GM19025 (cell line): ENCODE data around the gene GNA14.
"Not testable (repeated sequence)": the region's sequence is repeated elsewhere in the genome, so short reads cannot be mapped to it uniquely, and the experiment has no call there.

Source experiments
- ATAC-seq: cut with Tn5 transposase; IDR thresholded peaks from one replicate; pipeline ENCODE4 v1.9.1; 2021; ENCODE audit warnings: mild to moderate bottlenecking, low read depth, moderate library complexity; ENCODE audit not compliant: unreplicated experiment

GNA14 gene

GRCh38 chr9:77592476-77592875, 55.6 kb downstream of the GNA14 start:
- no peak for ATAC-seq

DNA sequence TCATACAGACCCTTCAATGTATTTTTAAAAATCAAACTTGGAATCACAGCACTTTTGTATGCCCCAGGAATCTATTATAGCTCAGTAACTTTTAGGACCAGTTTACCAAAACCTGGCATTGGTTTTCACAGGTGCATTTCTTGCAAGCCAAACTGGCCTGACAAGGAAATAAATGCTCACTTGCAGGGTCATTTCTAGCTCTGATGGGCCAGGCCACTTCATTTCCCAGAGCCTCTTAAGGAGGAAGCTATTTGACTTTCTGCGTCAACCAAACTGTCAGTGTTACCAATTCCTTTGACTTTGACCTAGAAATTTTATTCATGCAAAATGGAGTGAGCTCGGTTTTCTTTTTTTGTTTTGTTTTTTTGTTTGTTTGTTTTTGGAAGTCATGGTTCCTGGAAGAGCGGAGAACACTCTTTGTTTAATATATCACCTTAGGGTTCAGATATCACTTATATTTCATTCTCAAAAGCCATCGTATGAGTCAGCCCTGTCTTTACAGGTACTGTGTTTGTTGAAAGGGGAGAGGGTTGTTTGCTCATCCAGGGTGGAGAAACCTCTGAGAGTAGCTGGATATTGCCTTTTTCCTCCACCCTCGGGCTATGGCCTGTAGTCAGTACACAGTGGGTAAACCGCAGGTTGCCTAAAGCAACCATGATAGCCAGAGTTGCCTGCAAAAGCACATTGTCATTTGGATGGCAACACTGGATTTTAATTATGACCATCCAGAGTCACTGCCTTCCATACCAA, 58.9 kb downstream of the GNA14 start:
- ATAC-seq, result no peak

DNA sequence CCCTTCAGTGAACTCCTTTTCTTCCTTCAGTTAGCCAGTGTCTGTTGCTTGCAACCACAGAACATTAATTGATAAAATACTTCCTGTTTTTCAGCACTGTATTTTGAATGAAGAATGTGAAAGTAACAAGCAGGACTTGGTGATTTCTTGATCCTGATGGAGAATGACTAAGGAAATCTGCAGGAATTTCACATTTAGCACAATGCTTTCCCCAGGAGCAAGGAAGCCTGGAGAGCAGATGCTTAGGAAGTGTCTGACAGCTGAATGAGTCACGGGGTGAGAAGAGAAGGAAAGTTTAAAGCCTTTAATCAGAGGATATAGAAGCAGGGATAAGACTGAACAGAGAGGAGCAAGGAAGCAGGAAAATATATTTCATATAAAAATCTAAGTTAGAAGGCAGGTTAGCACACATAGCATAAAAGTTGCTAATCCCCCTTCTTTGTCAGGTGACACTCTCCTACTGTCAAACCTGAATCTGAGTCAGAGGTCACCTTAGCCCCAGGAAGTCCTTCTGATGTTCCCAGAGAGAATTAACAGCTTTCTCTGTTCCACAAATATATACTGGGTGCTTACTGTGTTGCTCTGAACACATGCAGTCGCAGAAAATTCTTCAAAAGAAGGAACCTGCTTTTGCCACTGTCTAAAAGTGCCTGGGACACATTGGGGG, 59.7 kb downstream of the GNA14 start:
- ATAC-seq, result no peak

DNA sequence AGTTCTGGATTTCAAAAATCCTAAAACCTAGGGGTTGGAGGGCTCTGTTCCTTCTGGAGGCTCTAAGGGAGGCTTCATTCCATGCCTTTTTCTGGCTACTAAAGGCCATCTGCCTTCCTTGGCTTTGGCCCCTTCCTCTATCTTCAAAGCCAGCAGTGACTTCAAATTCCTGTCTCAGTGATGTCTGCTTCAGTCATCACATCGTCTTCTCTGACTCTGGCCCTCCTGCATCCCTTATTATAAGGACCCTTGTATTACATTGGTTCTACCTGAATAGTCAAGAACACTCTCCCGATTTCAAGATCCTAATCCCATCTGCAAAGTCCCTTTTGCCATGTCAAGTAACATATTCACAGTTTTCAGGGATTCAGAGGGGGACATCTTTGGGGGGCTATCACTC, 60.3 kb downstream of the GNA14 start:
- ATAC-seq, result no peak

DNA sequence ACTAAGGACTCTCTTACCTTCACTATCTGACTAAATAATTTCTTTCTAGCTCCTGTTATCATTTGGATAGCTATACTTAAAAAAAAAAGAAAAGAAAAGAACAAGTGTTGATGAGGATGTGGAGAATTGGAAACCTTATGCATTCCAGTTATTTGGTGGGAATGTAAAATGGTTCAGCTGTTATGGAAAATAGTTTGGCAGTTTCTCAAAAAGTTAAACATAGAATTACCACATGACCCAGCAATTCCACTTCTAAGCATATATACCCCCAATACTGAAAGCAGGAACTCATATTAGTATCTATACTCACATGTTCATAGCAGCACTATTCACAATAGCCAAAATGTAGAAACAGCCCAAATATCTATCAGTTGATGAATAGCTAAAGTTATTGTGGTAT, 61.1 kb downstream of the GNA14 start:
- no peak for ATAC-seq

DNA sequence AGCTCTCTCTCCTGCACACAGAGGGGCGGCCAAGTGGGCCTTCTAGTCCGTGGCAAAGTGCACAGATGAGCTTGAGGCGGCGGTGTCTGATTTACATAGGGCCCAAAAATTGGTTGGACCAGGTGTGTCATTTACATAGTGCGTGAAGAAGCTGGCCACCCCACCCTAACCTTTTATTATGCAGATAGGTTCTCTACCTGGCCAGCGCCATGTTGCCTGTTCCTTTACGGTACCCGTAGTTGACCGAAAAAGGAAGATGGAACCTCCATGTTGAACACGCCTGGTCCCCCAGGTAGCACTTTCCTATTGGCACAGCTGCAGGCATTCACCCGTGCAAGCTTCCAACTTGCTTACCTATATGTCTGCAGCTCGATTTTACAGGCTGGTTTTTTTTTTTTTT, 61.5 kb downstream of the GNA14 start:
- no peak for ATAC-seq

DNA sequence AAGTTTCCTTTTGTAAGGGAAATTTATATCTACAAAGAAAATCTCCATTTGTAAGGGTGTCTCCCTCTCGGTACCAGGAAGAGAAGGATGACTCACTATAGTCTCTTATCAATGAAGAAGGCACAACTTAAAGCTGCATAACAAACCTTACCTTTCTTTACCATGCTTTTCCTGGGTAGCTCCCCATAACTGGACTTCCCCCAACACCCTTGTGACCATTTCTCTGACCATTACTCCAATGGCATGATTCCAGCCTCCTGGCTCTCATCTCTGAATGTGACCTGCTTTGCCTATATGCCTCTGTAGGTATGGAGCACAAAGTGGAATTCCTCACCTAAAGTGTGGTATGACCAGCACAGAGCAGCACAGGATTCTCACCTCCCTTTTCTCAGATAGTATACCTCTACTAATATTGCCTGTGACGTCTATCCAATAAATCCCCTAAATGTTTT, 62.8 kb downstream of the GNA14 start:
- no peak for ATAC-seq

- ATAC-seq, result not testable (repeated sequence)
Measured at GRCh38 chr9:77584927-77585326, 63.2 kb downstream of the GNA14 start.

DNA sequence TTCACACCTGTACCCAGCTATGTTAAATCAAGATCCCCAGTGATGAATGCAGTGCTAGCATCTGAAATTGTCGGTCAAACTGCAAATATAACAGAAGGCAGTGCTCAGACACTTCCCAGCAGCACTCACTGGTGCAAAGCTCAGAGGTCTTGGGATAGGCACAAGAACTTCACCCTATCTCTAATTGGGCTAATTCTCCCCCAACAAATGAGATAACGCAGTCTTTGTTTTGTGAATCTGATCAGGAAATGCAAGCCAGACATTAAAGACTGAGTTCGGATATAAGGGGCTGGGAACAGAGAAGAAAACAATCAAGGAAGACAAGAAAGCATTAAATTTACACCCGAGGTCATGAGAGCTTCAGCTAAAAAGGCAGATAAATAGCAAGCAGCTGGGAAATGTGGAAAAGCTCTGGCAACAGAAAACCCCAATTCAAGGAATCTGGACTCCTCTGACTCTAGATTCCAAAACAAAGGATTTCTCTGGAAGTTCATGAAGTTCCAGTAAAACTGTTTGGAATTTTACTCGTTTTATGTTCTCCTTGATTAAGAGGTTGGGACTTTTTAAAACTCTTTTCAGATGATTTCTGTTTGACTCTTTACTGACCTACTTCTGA, 65.1 kb downstream of the GNA14 start:
- no peak for ATAC-seq

DNA sequence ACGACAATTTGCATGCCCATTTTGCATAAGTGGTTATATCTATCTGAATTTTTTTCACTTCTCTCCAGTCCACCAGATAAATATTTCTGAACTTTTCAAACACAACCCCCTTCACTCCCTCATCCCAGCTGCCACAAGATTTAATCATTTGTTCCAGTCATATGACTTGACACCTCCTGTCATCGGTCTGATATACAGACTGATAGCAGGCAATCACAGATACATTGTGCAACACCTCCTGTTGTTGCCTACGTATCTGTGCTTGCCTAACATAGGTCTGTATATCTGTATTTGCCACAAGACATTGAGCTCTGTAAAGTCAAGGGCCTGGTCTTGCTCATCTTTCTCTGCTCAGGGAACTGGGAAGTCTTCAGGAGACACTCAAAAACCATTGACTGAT, 65.6 kb downstream of the GNA14 start:
- ATAC-seq, result no peak

- no peak for ATAC-seq
Measured at GRCh38 chr9:77575785-77576184, 72.3 kb downstream of the GNA14 start.

DNA sequence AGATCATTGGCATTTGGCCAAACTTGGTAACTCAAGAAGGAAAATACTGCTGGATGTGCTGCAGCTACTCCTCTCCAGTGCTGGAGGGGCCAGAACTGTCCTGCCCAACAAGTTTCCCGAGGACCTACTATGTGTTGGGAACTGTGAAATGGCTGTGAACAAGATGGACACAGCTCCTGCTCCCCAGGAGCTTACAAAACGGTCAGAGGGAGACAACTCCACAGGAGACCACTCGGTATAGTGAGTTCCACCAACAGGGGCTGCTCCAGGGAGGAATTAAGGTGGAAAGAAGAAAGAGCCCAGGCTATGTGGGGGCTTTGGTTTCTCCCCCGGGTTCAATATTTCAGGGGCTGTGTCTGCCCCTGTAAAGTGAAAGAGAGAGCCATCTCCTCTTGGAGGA, 78.8 kb downstream of the GNA14 start:
- ATAC-seq, result no peak

GRCh38 chr9:77563174-77563573, 84.9 kb downstream of the GNA14 start:
- ATAC-seq, result no peak

GRCh38 chr9:77562019-77562748, 85.9 kb downstream of the GNA14 start:
- ATAC-seq, result no peak

DNA sequence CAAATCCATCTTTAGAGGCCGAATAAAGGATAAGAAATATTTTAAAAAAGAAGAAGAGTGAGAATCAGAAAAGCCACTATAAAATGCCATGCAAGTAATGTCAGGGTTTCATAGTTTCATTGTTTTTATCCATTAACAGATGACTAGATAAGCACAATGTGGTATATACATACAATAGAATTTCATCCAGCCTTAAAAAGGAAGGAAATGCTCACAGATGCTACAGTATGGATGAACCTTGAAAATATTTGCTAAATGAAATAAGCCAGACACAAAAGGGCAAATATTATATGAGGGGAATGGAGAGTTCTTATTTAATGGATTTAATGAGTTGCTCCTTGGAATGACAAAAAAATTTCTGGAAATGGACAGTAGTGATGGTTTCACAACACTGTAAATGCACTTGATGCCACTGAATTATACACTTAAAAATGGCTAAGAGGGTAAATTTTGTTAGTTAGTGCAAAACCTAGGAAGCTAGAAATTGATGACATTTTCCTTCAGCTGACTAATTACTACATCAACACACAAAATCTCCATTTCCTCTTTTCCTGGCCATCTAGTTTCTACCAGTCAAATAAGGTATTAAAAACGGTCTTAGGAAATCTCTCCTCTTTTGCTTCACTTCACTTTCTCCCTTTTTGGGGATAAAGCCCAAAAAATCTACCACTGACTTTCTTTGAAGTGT, 86.6 kb downstream of the GNA14 start:
- no peak for ATAC-seq

DNA sequence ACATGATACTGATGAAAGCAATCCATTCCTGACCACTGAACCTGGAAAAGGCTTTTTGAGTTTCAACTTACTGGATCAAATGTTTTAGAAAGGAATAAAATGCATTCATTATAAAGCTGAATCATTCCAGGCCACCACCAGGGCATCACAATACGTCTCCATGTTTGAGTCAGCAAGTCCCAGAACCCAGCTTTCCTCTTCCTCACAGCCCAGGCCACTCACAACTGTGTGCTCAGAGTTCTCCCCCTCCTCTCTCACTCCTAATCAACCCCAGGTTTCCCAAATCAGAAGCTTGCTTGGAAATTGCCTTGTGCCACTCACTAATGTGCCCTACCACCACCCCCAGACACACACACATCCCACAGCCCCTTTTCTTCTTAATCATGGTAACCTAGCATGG, 91.7 kb downstream of the GNA14 start:
- no peak for ATAC-seq

DNA sequence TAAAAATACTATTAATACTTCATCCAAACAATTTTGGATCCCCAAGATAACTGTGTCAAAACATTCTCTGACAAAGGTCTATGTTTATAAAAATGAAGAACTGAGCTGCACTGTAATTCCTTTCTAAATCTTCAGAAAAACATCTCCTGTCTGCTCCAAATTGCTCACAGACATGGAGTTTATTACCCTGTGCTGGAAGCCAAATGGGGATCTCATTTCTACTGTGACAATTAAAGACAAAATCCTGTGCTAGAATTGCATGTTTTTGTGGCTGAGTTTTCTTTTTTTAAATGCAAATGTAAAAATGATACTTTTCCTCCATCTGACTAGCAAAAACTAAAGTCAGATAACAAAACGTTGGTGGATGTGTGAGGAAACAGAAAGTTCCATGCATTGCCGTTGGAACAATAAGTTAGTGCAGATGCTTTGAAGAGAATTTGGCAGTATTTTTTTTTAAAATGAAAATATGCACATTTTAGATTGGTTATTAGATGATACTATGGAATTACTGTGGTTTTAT, 93.5 kb downstream of the GNA14 start:
- no peak for ATAC-seq

DNA sequence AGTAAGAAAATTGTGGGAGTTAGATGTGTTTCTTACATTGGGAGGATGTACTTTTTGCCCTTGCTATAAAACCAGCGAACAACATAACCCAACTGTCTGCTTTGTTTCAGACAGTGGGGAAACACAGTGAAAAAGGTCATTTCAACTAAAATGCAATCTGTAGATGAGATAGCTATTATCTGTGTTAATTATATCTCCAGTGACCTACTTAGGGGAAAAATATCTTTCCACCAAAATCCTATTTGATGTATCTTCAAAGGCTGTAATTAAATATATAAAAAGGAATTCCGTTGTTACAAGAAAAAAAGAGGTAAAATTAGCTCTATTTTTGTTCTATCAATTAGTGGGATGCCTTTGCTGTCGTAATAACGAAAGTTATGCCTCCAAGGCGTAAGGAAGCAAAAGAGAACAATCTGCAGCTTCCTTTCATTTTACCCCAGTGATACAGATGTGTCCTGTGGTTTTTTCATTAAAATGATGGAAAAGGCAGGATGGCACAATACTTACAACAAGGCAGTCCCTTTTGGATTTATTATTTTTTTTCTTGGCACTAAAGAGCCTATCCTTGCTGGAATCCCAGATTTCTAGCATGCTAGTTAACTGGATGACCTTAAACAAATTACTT, 100.9 kb downstream of the GNA14 start:
- no peak for ATAC-seq

- no peak for ATAC-seq
Measured at GRCh38 chr9:77546376-77546950, 101.7 kb downstream of the GNA14 start.

DNA sequence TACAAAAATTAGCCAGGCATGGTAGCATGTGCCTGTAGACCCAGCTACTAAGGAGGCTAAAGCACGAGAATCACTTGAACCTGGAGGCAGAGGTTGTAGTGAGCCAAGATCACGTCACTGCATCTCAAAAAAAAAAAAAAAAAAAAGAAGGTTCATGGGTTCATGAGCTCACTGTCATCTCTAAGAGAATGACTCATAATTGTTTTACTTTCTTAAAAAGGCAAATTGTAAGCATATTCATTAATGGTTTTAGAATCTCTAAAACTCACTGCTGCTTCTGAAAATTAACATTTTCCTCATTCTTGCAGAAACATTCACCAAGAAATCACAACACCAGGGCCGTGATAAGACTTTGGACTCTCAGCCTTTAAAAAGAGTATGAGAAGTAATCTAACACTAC, 103.6 kb downstream of the GNA14 start:
- no peak for ATAC-seq
